ENCODE data around the gene ZNF500.

Gene ZNF500

DNA sequence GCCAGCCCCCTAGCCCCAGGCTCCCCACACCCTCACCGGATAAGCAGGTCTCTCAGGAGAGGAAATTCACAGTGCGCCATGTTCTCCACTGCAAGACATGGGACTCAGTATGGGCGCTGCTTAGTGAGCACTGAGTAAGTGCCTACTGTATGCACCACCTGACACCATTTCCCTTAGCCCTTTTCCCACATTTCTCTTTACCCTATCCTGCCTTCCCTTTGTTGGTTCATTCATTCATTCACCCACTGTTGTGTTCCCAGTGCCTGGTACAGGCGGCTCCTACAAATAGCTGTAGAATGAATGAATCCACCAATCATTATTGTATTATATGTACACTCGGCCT lies 11.1 kb upstream of the ZNF500 start:
- no peaks in the 10 kb centered on the region for H3K4me1 ChIP-seq (ENCODE audit: control insufficient read depth, low read length)
- no peaks in the 10 kb centered on the region for H3K36me3 ChIP-seq (ENCODE audit: control insufficient read depth, low read length)
- H3K27me3 ChIP-seq (ENCODE audit: control insufficient read depth, low read length): no peaks in the 10 kb centered on the region
- no peaks in the 10 kb centered on the region for H3K9me2 ChIP-seq (replicated peaks; ENCODE audit: control insufficient read depth, low read length)
- TF ChIP-seq EZH2phosphoT487 (IDR thresholded peaks at IDR 0.05; ENCODE audit: borderline replicate concordance, low read length): no peak
- TF ChIP-seq, protein P1, sequence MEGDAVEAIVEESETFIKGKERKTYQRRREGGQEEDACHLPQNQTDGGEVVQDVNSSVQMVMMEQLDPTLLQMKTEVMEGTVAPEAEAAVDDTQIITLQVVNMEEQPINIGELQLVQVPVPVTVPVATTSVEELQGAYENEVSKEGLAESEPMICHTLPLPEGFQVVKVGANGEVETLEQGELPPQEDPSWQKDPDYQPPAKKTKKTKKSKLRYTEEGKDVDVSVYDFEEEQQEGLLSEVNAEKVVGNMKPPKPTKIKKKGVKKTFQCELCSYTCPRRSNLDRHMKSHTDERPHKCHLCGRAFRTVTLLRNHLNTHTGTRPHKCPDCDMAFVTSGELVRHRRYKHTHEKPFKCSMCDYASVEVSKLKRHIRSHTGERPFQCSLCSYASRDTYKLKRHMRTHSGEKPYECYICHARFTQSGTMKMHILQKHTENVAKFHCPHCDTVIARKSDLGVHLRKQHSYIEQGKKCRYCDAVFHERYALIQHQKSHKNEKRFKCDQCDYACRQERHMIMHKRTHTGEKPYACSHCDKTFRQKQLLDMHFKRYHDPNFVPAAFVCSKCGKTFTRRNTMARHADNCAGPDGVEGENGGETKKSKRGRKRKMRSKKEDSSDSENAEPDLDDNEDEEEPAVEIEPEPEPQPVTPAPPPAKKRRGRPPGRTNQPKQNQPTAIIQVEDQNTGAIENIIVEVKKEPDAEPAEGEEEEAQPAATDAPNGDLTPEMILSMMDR (IDR thresholded peaks at IDR 0.05; ENCODE audit: low read depth, low read length, poor library complexity, severe bottlenecking): no peak
- no peak overlapping the region for H3K4me3 ChIP-seq (ENCODE audit: low read length)
- no peak overlapping the region for H3K27ac ChIP-seq (ENCODE audit: low read depth, low read length)
- H3K4me2 ChIP-seq (ENCODE audit: low read length): no peak overlapping the region
- H3K79me2 ChIP-seq (ENCODE audit: control insufficient read depth, low read length): no peaks in the 10 kb centered on the region
- H3K9me3 ChIP-seq (ENCODE audit: control insufficient read depth, insufficient read depth, low read length): no peaks in the 10 kb centered on the region
- H3F3A ChIP-seq (ENCODE audit: control insufficient read depth, insufficient read depth): no peaks in the 10 kb centered on the region
- no peaks in the 10 kb centered on the region for H4K20me1 ChIP-seq (ENCODE audit: control insufficient read depth, insufficient read depth, low read depth, low read length)

DNA sequence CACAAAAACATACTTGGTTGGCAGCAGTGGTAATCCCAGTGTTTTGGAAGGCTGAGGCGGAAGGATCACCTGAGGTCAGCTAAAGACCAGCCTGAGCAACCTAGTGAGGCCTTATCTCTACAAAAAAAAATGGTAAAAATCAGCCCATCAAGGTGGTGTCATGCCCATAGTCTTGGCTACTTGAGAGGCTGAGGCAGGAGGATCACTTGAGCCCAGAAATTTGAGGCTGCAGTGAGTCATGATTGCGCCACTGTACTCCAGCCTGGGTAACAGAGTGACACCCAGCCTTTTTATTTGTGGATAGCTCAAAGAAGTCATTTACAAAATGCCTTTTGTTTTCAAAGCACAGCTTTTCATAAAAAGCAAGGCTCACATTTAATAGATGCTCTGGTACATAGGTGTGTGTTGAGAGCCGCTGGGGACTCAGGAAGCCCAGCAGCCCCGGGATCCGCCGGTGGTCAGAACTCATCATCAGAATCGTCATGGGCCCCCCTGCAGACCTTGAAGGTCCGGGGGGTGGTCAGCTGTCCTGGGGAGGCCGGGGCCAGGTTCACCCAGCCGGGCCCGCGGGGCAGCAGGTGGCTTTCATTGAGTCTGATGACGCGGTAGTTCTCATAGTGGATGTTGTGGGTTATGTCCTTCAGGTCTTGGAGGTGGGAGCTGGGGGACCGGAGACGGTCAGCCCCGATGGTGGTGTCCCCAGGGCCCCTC lies 10.5 kb upstream of the ZNF500 start:
- no peaks in the 10 kb centered on the region for H3K9me3 ChIP-seq (ENCODE audit: control insufficient read depth, insufficient read depth, low read length)
- H3K4me1 ChIP-seq (ENCODE audit: control insufficient read depth, low read length): no peaks in the 10 kb centered on the region
- H3K4me3 ChIP-seq (ENCODE audit: low read length): no peak overlapping the region
- no peaks in the 10 kb centered on the region for H3K27me3 ChIP-seq (ENCODE audit: control insufficient read depth, low read length)
- H3K27ac ChIP-seq (ENCODE audit: low read depth, low read length): no peak overlapping the region
- H3K36me3 ChIP-seq (ENCODE audit: control insufficient read depth, low read length): no peaks in the 10 kb centered on the region
- no peaks in the 10 kb centered on the region for H3K9me2 ChIP-seq (replicated peaks; ENCODE audit: control insufficient read depth, low read length)
- no peaks in the 10 kb centered on the region for H4K20me1 ChIP-seq (ENCODE audit: control insufficient read depth, insufficient read depth, low read depth, low read length)
- TF ChIP-seq EZH2phosphoT487 (IDR thresholded peaks at IDR 0.05; ENCODE audit: borderline replicate concordance, low read length): no peak
- TF ChIP-seq, protein P1 (IDR thresholded peaks at IDR 0.05; ENCODE audit: low read depth, low read length, poor library complexity, severe bottlenecking): no peak
- H3K4me2 ChIP-seq (ENCODE audit: low read length): no peak overlapping the region
- H3K79me2 ChIP-seq (ENCODE audit: control insufficient read depth, low read length): no peaks in the 10 kb centered on the region
- H3F3A ChIP-seq (ENCODE audit: control insufficient read depth, insufficient read depth): no peaks in the 10 kb centered on the region

DNA sequence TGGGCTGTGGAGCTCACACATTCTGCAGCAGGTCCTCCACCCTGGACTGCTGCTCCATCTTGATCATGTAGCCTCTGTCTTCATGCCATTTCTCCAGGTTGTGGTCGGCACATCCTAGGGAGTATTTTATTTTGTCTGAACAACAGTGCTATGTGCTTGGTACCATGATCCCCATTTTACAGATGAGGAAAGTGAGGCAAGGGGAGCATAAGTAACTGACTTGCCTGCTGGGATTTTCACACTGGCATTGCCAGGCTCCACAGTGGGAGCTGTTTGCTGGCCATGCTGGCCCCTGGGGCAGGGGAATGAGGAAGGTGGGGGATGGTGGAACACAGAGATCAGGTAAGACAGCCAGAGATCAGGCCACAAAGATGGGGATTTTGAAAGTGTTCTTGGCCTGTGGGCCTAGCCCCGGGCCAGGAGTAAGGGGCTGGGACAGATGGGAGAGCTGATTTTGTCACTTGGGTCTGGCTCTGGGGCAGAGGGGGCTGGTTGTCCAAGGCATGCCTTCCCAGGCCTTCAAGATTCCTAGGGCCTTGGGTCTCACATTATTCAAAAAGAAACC lies 9.3 kb upstream of the ZNF500 start:
- Histone ChIP-seq H3K79me2 (ENCODE audit: control insufficient read depth, low read length) (no peaks in the 10 kb centered on the region), H3K4me2 (ENCODE audit: low read length) (no peak overlapping the region), H3K4me1 (ENCODE audit: control insufficient read depth, low read length) (no peaks in the 10 kb centered on the region), H3K9me2 (replicated peaks; ENCODE audit: control insufficient read depth, low read length) (no peaks in the 10 kb centered on the region), H4K20me1 (ENCODE audit: control insufficient read depth, insufficient read depth, low read depth, low read length) (no peaks in the 10 kb centered on the region), H3K27me3 (ENCODE audit: control insufficient read depth, low read length) (no peaks in the 10 kb centered on the region), H3F3A (ENCODE audit: control insufficient read depth, insufficient read depth) (no peaks in the 10 kb centered on the region), H3K36me3 (ENCODE audit: control insufficient read depth, low read length) (no peaks in the 10 kb centered on the region), H3K27ac (ENCODE audit: low read depth, low read length) (no peak overlapping the region), H3K4me3 (ENCODE audit: low read length) (no peak overlapping the region), H3K9me3 (ENCODE audit: control insufficient read depth, insufficient read depth, low read length) (no peaks in the 10 kb centered on the region)
- TF ChIP-seq, protein P1 (IDR thresholded peaks at IDR 0.05; ENCODE audit: low read depth, low read length, poor library complexity, severe bottlenecking): no peak
- no peak for TF ChIP-seq EZH2phosphoT487 (IDR thresholded peaks at IDR 0.05; ENCODE audit: borderline replicate concordance, low read length)

Measured in DOHH2 (cell line).